Measurements from ENCODE around the gene TMEM89. TPM values are rescaled to one million over a fixed set of nuclear protein-coding genes. Genes with fewer than 3 reads are reported as not detected.

Gene TMEM89
- total RNA-seq, 4 donors from 2014 or later = not detected

GRCh38 chr3:48601622-48601994 is 20.0 kb downstream of the TMEM89 start:
- TF ChIP-seq POLR2AphosphoS5 (IDR thresholded peaks at IDR 0.05) = no peak
- H3K4me1 ChIP-seq = peaks cover 24 to 51% (median 32%) of the 10 kb centered on the region in 4 donors
- H3K36me3 ChIP-seq = peaks cover 60 to 91% (median 86%) of the 10 kb centered on the region in 4 donors
- H3K9me3 ChIP-seq = no peaks in the 10 kb centered on the region
- no peak overlapping the region for H3K27ac ChIP-seq (replicated peaks in 1 of 4)
- WGBS = 34% methylated on average over 2 of the region's 2 CpGs
- intact Hi-C loops (cut with DNase I) = no loop called here
- no peaks in the 10 kb centered on the region for H3K27me3 ChIP-seq
- no peak for DNase-seq (ENCODE audit: extremely low spot score)
- no peak overlapping the region for H3K4me3 ChIP-seq

GRCh38 chr3:48600711-48601621 is 20.6 kb downstream of the TMEM89 start:
- intact Hi-C loops (cut with DNase I) = no loop called here
- H3K36me3 ChIP-seq = peaks cover 60 to 88% (median 84%) of the 10 kb centered on the region in 4 donors
- no peak for DNase-seq (ENCODE audit: extremely low spot score)
- peaks cover 25 to 57% (median 31%) of the 10 kb centered on the region in 4 donors for H3K4me1 ChIP-seq
- no peak overlapping the region for H3K4me3 ChIP-seq
- WGBS = 94% methylated on average over 15 of the region's 19 CpGs
- no peak for TF ChIP-seq CTCF (IDR thresholded peaks at IDR 0.05)
- TF ChIP-seq POLR2A (IDR thresholded peaks at IDR 0.05; ENCODE audit: low read depth) = no peak
- TF ChIP-seq EP300 (IDR thresholded peaks at IDR 0.05) = no peak
- TF ChIP-seq POLR2AphosphoS5 (IDR thresholded peaks at IDR 0.05) = no peak
- H3K27me3 ChIP-seq = no peaks in the 10 kb centered on the region
- H3K27ac ChIP-seq (replicated peaks in 1 of 4) = no peak overlapping the region
- H3K9me3 ChIP-seq = no peaks in the 10 kb centered on the region

- DNase-seq (ENCODE audit: extremely low spot score) = no peak
- Histone ChIP-seq H3K27me3 (peaks cover 0 to 12% (median 0%) of the 10 kb centered on the region in 4 donors), H3K36me3 (peaks cover 56 to 75% (median 71%) of the 10 kb centered on the region in 4 donors), H3K4me3 (no peak overlapping the region), H3K27ac (replicated peaks in 1 of 4) (peak overlapping the region; percentile 70 to 84 (median 78)), H3K9me3 (no peaks in the 10 kb centered on the region), H3K4me1 (peaks cover 34 to 67% (median 40%) of the 10 kb centered on the region in 4 donors)
- no peak for TF ChIP-seq POLR2A (IDR thresholded peaks at IDR 0.05; ENCODE audit: low read depth)
- TF ChIP-seq POLR2AphosphoS5 (IDR thresholded peaks at IDR 0.05) = no peak
- TF ChIP-seq EP300 (IDR thresholded peaks at IDR 0.05) = no peak
- no peak for TF ChIP-seq CTCF (IDR thresholded peaks at IDR 0.05)
- WGBS = 96% methylated on average over 11 of the region's 12 CpGs
- intact Hi-C loops (cut with DNase I) = no loop called here
Observed at GRCh38 chr3:48599509-48600285, 21.9 kb downstream of the TMEM89 start.

- Histone ChIP-seq H3K27ac (replicated peaks in 1 of 4) (peak overlapping the region; percentile 70 to 84 (median 78)), H3K9me3 (no peaks in the 10 kb centered on the region), H3K4me1 (peaks cover 40 to 72% (median 45%) of the 10 kb centered on the region in 4 donors), H3K4me3 (no peak overlapping the region), H3K36me3 (peaks cover 50 to 69% (median 65%) of the 10 kb centered on the region in 4 donors), H3K27me3 (peaks cover 0 to 18% (median 0%) of the 10 kb centered on the region in 4 donors)
- no peak for DNase-seq (ENCODE audit: extremely low spot score)
- no peak for TF ChIP-seq EP300 (IDR thresholded peaks at IDR 0.05)
- TF ChIP-seq POLR2AphosphoS5 (IDR thresholded peaks at IDR 0.05) = no peak
- TF ChIP-seq POLR2A (IDR thresholded peaks at IDR 0.05; ENCODE audit: low read depth) = no peak
- TF ChIP-seq CTCF (IDR thresholded peaks at IDR 0.05) = no peak
- intact Hi-C loops (cut with DNase I) = no loop called here
- WGBS = 76% methylated on average over 9 of the region's 11 CpGs
Observed at GRCh38 chr3:48599077-48599501, 22.5 kb downstream of the TMEM89 start.

Data from esophagus muscularis mucosa (tissue), 4 donors.